ENCODE data around the gene ETNK2. TPM values are rescaled to one million over a fixed set of nuclear protein-coding genes. Genes with fewer than 3 reads are reported as not detected.
A peak's percentile ranks its signal among the peaks of the same experiment; 100 is the strongest.

Gene ETNK2
- total RNA-seq, 2 experiments from 2014 or later: 0.77 to 0.93 TPM

DNA sequence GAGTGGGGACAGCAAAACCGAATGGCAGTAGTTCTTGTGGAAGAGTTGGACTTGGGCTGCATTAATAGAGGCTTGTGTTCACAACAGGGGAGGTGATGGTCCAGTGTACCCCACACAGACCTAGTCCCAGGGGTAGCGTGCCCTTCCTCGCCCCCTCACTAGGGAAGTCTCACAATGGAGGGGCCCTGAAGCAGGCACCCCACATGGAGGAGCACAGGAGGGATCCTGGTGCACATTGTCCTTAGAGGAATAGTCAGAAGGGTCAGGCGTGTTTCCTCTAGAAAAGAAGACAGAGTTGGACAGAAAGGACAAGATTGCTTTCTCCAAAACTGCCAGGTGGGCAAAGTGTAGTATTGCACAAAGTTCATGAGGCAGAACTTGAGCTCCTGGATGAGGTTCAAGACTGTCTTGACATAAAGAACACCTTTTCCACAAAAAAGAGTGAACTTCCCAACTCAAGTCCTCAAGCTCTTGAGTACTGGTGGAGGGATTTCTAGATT is 23.3 kb downstream of the ETNK2 start:
- peaks cover 7% of the 10 kb centered on the region for H3K4me1 Mint-ChIP-seq (ENCODE audit: low read depth)
- no peak overlapping the region for H3K4me3 Mint-ChIP-seq
- CTCF ChIA-PET: interaction anchor here (0.6 to 4.2 kb wide), 25 partner anchors 8 to 269 kb away, joined by 3 to 41 read pairs (median 5); no protein-coding TSS in a partner anchor

GRCh38 chr1:204127597-204128242 is 24.1 kb downstream of the ETNK2 start:
- Mint-ChIP-seq H3K4me1 (ENCODE audit: low read depth) (peaks cover 7% of the 10 kb centered on the region), H3K27ac (no peak overlapping the region), H3K36me3 (ENCODE audit: low read depth) (no peaks in the 10 kb centered on the region), H3K9me3 (no peaks in the 10 kb centered on the region), H3K27me3 (ENCODE audit: low read depth) (no peaks in the 10 kb centered on the region), H3K4me3 (no peak overlapping the region)
- peak; percentile 36 for DNase-seq
- CTCF ChIA-PET: interaction anchor here (0.7 to 4.2 kb wide), 8 partner anchors 10 to 268 kb away, joined by 4 to 41 read pairs (median 9); no protein-coding TSS in a partner anchor
- intact Hi-C loops (cut with micrococcal nuclease): loop anchor here (2.0 to 10.0 kb wide), 2 partner anchors 83 to 623 kb away; no protein-coding TSS in a partner anchor

More for the DNA sequence above, 23.3 kb downstream of the ETNK2 start:
- H3K27me3 Mint-ChIP-seq (ENCODE audit: low read depth): no peaks in the 10 kb centered on the region
- no peaks in the 10 kb centered on the region for H3K9me3 Mint-ChIP-seq
- no peaks in the 10 kb centered on the region for H3K36me3 Mint-ChIP-seq (ENCODE audit: low read depth)
- no peak overlapping the region for H3K27ac Mint-ChIP-seq
- no peak for DNase-seq
- intact Hi-C loops (cut with micrococcal nuclease): loop anchor here (2.0 to 10.0 kb wide), 2 partner anchors 84 to 624 kb away; no protein-coding TSS in a partner anchor

DNA sequence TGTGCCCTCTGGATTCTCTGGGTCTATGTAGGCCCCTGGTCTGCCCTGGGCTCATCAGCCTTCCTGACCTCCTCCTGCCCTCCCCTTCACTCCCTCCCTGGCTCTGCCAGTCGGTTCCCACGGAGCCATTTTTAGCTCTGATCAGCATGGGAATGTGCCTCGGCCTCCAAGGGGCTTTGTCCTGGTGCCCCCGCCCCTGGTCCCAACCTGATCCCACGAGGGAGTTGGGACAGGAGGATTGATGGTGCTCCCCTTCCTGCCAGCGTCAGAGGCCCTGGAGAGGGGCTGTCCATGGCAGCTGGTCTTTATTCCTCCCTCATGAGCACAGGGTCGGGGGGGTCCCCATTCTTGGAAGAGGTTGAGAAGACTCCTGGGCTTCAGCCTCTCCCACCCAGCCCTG is 24.9 kb downstream of the ETNK2 start:
- no peak for DNase-seq
- Mint-ChIP-seq H3K36me3 (ENCODE audit: low read depth) (no peaks in the 10 kb centered on the region), H3K27ac (no peak overlapping the region), H3K4me3 (no peak overlapping the region), H3K27me3 (ENCODE audit: low read depth) (no peaks in the 10 kb centered on the region), H3K9me3 (no peaks in the 10 kb centered on the region), H3K4me1 (ENCODE audit: low read depth) (peaks cover 7% of the 10 kb centered on the region)
- CTCF ChIA-PET: interaction anchor here (4.2 kb wide), 1 partner anchor 268 kb away, joined by 41 read pairs; no protein-coding TSS in a partner anchor
- intact Hi-C loops (cut with micrococcal nuclease): loop anchor here (10.0 kb wide), 1 partner anchor 82 kb away; no protein-coding TSS in a partner anchor

DNA sequence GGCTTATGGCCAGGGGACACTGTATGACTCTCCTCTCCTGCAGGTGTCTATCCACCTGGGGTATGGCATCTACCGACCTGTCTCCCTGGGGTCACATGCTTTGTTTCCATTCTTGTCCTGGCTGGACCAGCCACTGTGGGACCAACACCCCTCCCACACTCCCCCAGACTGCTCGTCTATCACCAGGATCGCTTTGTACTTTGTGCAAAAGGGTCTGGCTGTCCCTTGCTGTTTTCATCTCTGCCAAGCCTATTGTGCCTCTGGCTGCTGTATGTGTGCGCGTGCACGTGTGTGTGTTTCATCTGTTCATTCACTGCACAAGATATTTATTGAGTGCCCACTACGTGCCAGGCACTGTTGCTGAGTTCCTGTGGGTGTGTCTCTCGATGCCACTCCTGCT is 25.5 kb downstream of the ETNK2 start:
- Mint-ChIP-seq H3K27me3 (ENCODE audit: low read depth) (no peaks in the 10 kb centered on the region), H3K9me3 (no peaks in the 10 kb centered on the region), H3K36me3 (ENCODE audit: low read depth) (no peaks in the 10 kb centered on the region), H3K27ac (no peak overlapping the region), H3K4me3 (no peak overlapping the region), H3K4me1 (ENCODE audit: low read depth) (peaks cover 7% of the 10 kb centered on the region)
- intact Hi-C loops (cut with micrococcal nuclease): loop anchor here (10.0 kb wide), 1 partner anchor 82 kb away; no protein-coding TSS in a partner anchor
- DNase-seq: no peak
- CTCF ChIA-PET: interaction anchor here (0.6 kb wide), 1 partner anchor 13 kb away, joined by 3 read pairs; no protein-coding TSS in a partner anchor

- H3K9me3 Mint-ChIP-seq: no peaks in the 10 kb centered on the region
- H3K36me3 Mint-ChIP-seq (ENCODE audit: low read depth): no peaks in the 10 kb centered on the region
- H3K4me1 Mint-ChIP-seq (ENCODE audit: low read depth): peaks cover 7% of the 10 kb centered on the region
- H3K27me3 Mint-ChIP-seq (ENCODE audit: low read depth): no peaks in the 10 kb centered on the region
- intact Hi-C loops (cut with micrococcal nuclease): loop anchor here (10.0 kb wide), 1 partner anchor 81 kb away; no protein-coding TSS in a partner anchor
- CTCF ChIA-PET: interaction anchor here (0.6 kb wide), 1 partner anchor 12 kb away, joined by 3 read pairs; no protein-coding TSS in a partner anchor
- no peak overlapping the region for H3K27ac Mint-ChIP-seq
- DNase-seq: no peak
- H3K4me3 Mint-ChIP-seq: no peak overlapping the region
Observed at GRCh38 chr1:204125759-204126351, 26.0 kb downstream of the ETNK2 start.

DNA sequence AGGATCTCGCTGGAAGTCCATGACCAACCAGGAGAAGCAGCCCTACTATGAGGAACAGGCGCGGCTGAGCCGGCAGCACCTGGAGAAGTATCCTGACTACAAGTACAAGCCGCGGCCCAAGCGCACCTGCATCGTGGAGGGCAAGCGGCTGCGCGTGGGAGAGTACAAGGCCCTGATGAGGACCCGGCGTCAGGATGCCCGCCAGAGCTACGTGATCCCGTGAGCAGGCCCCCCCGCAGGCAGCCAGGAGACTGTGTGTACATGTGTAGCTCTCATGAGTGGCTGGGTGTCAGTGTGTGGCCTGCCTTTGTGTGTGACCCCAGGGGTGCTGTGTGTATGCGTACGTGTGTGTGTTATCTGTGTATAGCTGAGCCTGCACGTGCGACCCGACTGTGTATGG is 27.2 kb downstream of the ETNK2 start:
- Mint-ChIP-seq H3K27me3 (ENCODE audit: low read depth) (no peaks in the 10 kb centered on the region), H3K9me3 (no peaks in the 10 kb centered on the region), H3K4me3 (no peak overlapping the region), H3K36me3 (ENCODE audit: low read depth) (no peaks in the 10 kb centered on the region), H3K4me1 (ENCODE audit: low read depth) (peaks cover 7% of the 10 kb centered on the region), H3K27ac (no peak overlapping the region)
- DNase-seq: no peak
- intact Hi-C loops (cut with micrococcal nuclease): loop anchor here (10.0 kb wide), 1 partner anchor 80 kb away; no protein-coding TSS in a partner anchor
- CTCF ChIA-PET: no interaction called here

DNA sequence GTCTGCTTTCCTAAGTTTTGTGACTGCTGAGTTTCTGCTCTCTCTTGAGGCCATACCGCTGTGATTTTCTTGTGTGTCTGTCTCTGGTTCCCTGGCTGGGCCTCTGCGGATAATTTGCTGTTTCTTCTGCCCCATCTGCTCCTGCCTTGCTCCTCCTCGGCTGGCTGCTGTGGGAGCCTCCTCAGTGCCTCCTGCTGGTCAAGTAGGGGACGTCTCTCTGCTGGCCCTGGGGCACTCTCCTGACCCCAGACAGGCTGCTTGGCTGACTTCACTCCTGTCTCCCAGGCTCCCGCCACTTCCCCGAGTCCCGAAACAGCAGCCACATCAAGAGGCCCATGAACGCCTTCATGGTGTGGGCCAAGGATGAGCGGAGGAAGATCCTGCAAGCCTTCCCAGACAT is 28.5 kb downstream of the ETNK2 start:
- CTCF ChIA-PET: interaction anchor here (0.8 kb wide), 1 partner anchor 255 kb away, joined by 3 read pairs; no protein-coding TSS in a partner anchor
- no peak for DNase-seq
- Mint-ChIP-seq H3K9me3 (no peaks in the 10 kb centered on the region), H3K4me1 (ENCODE audit: low read depth) (no peaks in the 10 kb centered on the region), H3K36me3 (ENCODE audit: low read depth) (no peaks in the 10 kb centered on the region), H3K27me3 (ENCODE audit: low read depth) (no peaks in the 10 kb centered on the region), H3K4me3 (no peak overlapping the region), H3K27ac (no peak overlapping the region)
- intact Hi-C loops (cut with micrococcal nuclease): loop anchor here (10.0 kb wide), 1 partner anchor 79 kb away; no protein-coding TSS in a partner anchor

DNA sequence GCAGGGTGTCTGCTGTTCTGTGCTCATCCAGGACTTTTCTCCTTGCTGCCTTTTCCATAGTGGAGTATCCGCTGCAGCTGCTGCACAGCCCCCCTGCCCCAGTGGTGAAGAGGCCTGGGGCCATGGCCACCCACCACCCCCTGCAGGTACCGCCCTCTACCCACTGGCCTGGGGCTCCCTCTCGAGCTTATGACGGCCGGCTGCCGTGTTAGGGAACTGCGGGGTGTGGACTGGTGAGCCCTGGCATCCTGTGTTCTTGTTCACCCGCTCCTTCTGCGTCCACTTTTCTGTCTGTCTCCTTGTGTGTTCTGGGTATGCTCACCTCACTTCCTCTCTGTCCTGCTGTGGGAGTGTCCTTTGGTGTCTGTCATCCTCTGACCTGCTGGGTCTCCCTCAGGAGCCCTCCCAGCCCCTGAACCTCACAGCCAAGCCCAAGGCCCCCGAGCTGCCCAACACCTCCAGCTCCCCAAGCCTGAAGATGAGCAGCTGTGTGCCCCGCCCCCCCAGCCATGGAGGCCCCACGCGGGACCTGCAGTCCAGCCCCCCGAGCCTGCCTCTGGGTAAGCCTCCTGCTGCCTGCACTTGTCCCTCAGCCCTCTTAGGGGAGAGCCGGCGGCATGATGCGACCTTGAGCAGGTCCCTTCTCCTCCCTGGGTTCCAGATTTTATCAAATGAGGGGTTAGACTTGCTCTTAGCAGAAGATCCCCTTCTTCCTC is 29.8 kb downstream of the ETNK2 start:
- Mint-ChIP-seq H3K4me3 (no peak overlapping the region), H3K36me3 (ENCODE audit: low read depth) (no peaks in the 10 kb centered on the region), H3K4me1 (ENCODE audit: low read depth) (no peaks in the 10 kb centered on the region), H3K27me3 (ENCODE audit: low read depth) (no peaks in the 10 kb centered on the region), H3K9me3 (no peaks in the 10 kb centered on the region), H3K27ac (no peak overlapping the region)
- no peak for DNase-seq
- CTCF ChIA-PET: interaction anchor here (1.1 kb wide), 1 partner anchor 9 kb away, joined by 3 read pairs; no protein-coding TSS in a partner anchor
- intact Hi-C loops (cut with micrococcal nuclease): loop anchor here (10.0 kb wide), 1 partner anchor 77 kb away; no protein-coding TSS in a partner anchor

GRCh38 chr1:204116539-204116938 is 35.3 kb downstream of the ETNK2 start:
- CTCF ChIA-PET: interaction anchor here (1.0 to 3.3 kb wide), 2 partner anchors 12 to 47 kb away, joined by 3 to 16 read pairs; no protein-coding TSS in a partner anchor
- Mint-ChIP-seq H3K27ac (no peak overlapping the region), H3K4me1 (ENCODE audit: low read depth) (no peaks in the 10 kb centered on the region), H3K27me3 (ENCODE audit: low read depth) (no peaks in the 10 kb centered on the region), H3K36me3 (ENCODE audit: low read depth) (no peaks in the 10 kb centered on the region), H3K4me3 (no peak overlapping the region), H3K9me3 (no peaks in the 10 kb centered on the region)
- DNase-seq: no peak
- intact Hi-C loops (cut with micrococcal nuclease): no loop called here

DNA sequence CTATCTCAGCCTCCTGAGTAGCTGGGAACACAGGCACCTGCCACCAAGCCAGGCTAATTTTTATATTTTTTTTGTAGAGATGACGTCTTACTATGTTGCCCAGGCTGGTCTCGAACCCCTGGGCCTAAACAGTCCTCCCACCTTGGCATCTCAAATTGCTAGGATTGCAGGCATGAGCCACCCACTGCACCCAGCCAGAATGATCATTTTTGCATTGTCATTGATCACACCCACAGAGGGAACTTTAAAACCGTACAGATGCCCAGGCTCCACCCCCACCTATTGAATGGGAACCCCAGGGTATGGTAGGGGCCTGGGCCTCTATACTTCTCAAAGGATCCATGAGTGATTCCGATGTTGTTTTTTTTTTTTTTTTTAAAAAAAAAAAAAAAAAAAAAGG is 36.7 kb downstream of the ETNK2 start:
- no peaks in the 10 kb centered on the region for H3K9me3 Mint-ChIP-seq
- H3K4me1 Mint-ChIP-seq (ENCODE audit: low read depth): no peaks in the 10 kb centered on the region
- no peak for DNase-seq
- H3K4me3 Mint-ChIP-seq: no peak overlapping the region
- no peaks in the 10 kb centered on the region for H3K36me3 Mint-ChIP-seq (ENCODE audit: low read depth)
- CTCF ChIA-PET: interaction anchor here (0.6 to 3.3 kb wide), 2 partner anchors 14 to 147 kb away, joined by 4 to 16 read pairs; no protein-coding TSS in a partner anchor
- H3K27ac Mint-ChIP-seq: no peak overlapping the region
- H3K27me3 Mint-ChIP-seq (ENCODE audit: low read depth): no peaks in the 10 kb centered on the region
- intact Hi-C loops (cut with micrococcal nuclease): no loop called here

DNA sequence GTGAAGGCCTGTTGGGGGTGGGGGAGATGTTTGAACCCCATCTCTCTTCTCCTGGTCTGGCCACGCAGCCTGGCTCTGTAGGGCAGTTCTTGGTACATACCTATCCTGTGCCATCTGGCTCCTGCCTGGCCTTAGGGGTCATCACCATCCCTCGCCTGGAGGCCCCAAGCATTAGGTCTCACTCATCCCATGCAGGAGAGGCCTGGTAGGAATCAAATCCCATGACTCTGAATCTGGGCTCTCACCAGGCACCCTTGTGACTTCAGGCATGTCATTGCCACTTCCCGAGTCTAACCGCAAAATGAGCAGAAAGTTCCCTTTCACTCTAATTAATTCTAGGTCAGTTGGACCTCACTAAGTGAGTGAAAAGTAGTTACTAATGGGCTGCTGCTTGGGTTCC is 37.2 kb downstream of the ETNK2 start:
- Mint-ChIP-seq H3K27me3 (ENCODE audit: low read depth) (no peaks in the 10 kb centered on the region), H3K27ac (no peak overlapping the region), H3K36me3 (ENCODE audit: low read depth) (no peaks in the 10 kb centered on the region), H3K4me3 (no peak overlapping the region), H3K9me3 (no peaks in the 10 kb centered on the region), H3K4me1 (ENCODE audit: low read depth) (no peaks in the 10 kb centered on the region)
- intact Hi-C loops (cut with micrococcal nuclease): no loop called here
- no peak for DNase-seq
- CTCF ChIA-PET: interaction anchor here (0.6 to 3.3 kb wide), 2 partner anchors 14 to 147 kb away, joined by 4 to 16 read pairs; no protein-coding TSS in a partner anchor
